HL-60 (cell line): ENCODE measurements around the gene PPP1R1A.

ENCODE experiments used
- DNase-seq, 2 experiments: peaks; one replicate each; pipeline ENCODE4 v3.0.0-alpha.2; 2010 to 2020; ENCODE audit warnings: low read depth in 1 of 2, low spot score in 1 of 2
- H3K27ac ChIP-seq: fragments of 250-450 bp; sonication (Bioruptor Pico); replicated peaks from 2 replicates; pipeline ENCODE4 v1.5.1; 2020; ENCODE audit warnings: mild to moderate bottlenecking, moderate library complexity
- H3K27me3 ChIP-seq: fragments of 250-450 bp; sonication (Bioruptor Pico); 2 replicates; pipeline ENCODE4 v1.5.1; 2021; ENCODE audit warnings: mild to moderate bottlenecking, moderate library complexity; ENCODE audit not compliant: insufficient read depth, poor library complexity, severe bottlenecking
- H3K4me3 ChIP-seq: replicated peaks from 2 replicates; pipeline ENCODE4 v1.5.1; 2011; ENCODE audit warnings: mild to moderate bottlenecking, control low read depth, low read length; ENCODE audit not compliant: insufficient read depth
- GABPA ChIP-seq: IDR thresholded peaks from 2 replicates; pipeline ENCODE4 v1.6.1; 2012; ENCODE audit warnings: low read depth
- POLR2AphosphoS5 ChIP-seq: IDR thresholded peaks from 2 replicates; pipeline ENCODE4 v1.6.1; 2012; ENCODE audit warnings: low read depth
- SPI1 ChIP-seq: IDR thresholded peaks from 2 replicates; pipeline ENCODE4 v1.6.1; 2012; ENCODE audit warnings: low read depth, mild to moderate bottlenecking, borderline replicate concordance
- TF ChIP-seq, protein P1 (sequence below): IDR thresholded peaks from 2 replicates; pipeline ENCODE4 v1.6.1; 2012; ENCODE audit warnings: low read depth; ENCODE audit not compliant: insufficient replicate concordance
- TF ChIP-seq, protein P2 (sequence below): IDR thresholded peaks from one replicate; pipeline ENCODE4 v1.5.1; 2011; ENCODE audit warnings: low read length, control low read depth, inconsistent platforms; ENCODE audit not compliant: insufficient read depth

PPP1R1A gene

GRCh38 chr12:54564768-54565167 is 23.7 kb downstream of the PPP1R1A start:
- TF ChIP-seq SPI1, result no peak
- TF ChIP-seq, protein P1, sequence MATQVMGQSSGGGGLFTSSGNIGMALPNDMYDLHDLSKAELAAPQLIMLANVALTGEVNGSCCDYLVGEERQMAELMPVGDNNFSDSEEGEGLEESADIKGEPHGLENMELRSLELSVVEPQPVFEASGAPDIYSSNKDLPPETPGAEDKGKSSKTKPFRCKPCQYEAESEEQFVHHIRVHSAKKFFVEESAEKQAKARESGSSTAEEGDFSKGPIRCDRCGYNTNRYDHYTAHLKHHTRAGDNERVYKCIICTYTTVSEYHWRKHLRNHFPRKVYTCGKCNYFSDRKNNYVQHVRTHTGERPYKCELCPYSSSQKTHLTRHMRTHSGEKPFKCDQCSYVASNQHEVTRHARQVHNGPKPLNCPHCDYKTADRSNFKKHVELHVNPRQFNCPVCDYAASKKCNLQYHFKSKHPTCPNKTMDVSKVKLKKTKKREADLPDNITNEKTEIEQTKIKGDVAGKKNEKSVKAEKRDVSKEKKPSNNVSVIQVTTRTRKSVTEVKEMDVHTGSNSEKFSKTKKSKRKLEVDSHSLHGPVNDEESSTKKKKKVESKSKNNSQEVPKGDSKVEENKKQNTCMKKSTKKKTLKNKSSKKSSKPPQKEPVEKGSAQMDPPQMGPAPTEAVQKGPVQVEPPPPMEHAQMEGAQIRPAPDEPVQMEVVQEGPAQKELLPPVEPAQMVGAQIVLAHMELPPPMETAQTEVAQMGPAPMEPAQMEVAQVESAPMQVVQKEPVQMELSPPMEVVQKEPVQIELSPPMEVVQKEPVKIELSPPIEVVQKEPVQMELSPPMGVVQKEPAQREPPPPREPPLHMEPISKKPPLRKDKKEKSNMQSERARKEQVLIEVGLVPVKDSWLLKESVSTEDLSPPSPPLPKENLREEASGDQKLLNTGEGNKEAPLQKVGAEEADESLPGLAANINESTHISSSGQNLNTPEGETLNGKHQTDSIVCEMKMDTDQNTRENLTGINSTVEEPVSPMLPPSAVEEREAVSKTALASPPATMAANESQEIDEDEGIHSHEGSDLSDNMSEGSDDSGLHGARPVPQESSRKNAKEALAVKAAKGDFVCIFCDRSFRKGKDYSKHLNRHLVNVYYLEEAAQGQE, result no peak
- TF ChIP-seq, protein P2, sequence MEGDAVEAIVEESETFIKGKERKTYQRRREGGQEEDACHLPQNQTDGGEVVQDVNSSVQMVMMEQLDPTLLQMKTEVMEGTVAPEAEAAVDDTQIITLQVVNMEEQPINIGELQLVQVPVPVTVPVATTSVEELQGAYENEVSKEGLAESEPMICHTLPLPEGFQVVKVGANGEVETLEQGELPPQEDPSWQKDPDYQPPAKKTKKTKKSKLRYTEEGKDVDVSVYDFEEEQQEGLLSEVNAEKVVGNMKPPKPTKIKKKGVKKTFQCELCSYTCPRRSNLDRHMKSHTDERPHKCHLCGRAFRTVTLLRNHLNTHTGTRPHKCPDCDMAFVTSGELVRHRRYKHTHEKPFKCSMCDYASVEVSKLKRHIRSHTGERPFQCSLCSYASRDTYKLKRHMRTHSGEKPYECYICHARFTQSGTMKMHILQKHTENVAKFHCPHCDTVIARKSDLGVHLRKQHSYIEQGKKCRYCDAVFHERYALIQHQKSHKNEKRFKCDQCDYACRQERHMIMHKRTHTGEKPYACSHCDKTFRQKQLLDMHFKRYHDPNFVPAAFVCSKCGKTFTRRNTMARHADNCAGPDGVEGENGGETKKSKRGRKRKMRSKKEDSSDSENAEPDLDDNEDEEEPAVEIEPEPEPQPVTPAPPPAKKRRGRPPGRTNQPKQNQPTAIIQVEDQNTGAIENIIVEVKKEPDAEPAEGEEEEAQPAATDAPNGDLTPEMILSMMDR, result no peak
- TF ChIP-seq GABPA, result no peak
- TF ChIP-seq POLR2AphosphoS5, result no peak
- Histone ChIP-seq H3K4me3 (no peak overlapping the region), H3K27me3 (no peaks in the 10 kb centered on the region), H3K27ac (no peak overlapping the region)
- DNase-seq, result no peak

- Histone ChIP-seq H3K27me3 (no peaks in the 10 kb centered on the region), H3K4me3 (no peak overlapping the region), H3K27ac (no peak overlapping the region)
- TF ChIP-seq POLR2AphosphoS5 (no peak), GABPA (no peak), SPI1 (no peak)
- TF ChIP-seq, protein P2, result no peak
- TF ChIP-seq, protein P1, result no peak
- DNase-seq, result no peak
Observed at GRCh38 chr12:54563787-54564186, 24.7 kb downstream of the PPP1R1A start.

GRCh38 chr12:54562750-54563356 is 25.6 kb downstream of the PPP1R1A start:
- DNase-seq, result no peak
- no peaks in the 10 kb centered on the region for H3K27me3 ChIP-seq
- no peak overlapping the region for H3K4me3 ChIP-seq
- no peak for TF ChIP-seq POLR2AphosphoS5
- TF ChIP-seq, protein P1, result no peak
- TF ChIP-seq, protein P2, result no peak
- H3K27ac ChIP-seq, result no peak overlapping the region
